ENCODE results near the gene GNA12.

DNA sequence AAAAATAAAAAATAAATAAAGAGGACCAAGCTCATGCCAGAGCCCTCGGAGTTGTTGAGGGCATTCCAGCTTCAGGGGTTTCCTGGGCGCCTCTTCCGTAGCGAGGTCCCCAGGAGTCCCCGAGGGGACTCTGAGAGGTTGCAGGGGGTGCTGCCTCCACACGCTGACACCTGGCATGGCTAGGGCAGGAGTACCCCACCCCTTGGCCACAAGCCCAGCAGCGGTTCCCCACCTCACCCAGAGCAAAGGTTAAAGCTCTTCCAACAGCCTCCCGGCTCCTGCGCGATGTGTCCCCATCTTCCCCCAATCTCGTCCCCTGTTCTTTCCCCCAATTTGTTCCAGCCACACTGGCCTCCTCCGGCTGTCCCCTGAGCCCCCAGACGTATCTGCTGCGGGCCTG is 151.6 kb downstream of the GNA12 start:
- TF ChIP-seq, protein P1, sequence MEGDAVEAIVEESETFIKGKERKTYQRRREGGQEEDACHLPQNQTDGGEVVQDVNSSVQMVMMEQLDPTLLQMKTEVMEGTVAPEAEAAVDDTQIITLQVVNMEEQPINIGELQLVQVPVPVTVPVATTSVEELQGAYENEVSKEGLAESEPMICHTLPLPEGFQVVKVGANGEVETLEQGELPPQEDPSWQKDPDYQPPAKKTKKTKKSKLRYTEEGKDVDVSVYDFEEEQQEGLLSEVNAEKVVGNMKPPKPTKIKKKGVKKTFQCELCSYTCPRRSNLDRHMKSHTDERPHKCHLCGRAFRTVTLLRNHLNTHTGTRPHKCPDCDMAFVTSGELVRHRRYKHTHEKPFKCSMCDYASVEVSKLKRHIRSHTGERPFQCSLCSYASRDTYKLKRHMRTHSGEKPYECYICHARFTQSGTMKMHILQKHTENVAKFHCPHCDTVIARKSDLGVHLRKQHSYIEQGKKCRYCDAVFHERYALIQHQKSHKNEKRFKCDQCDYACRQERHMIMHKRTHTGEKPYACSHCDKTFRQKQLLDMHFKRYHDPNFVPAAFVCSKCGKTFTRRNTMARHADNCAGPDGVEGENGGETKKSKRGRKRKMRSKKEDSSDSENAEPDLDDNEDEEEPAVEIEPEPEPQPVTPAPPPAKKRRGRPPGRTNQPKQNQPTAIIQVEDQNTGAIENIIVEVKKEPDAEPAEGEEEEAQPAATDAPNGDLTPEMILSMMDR (IDR thresholded peaks at IDR 0.05), result no peak
- no peak for TF ChIP-seq POLR2A (IDR thresholded peaks at IDR 0.05)

All from lower leg skin (tissue), 3 donors.